HepG2 (cell line): Measurements from ENCODE around the gene PTPRE.

Experiments
- CEBPZ ChIP-seq: IDR thresholded peaks from 2 replicates; pipeline ENCODE4 v1.6.1; 2012; ENCODE audit warnings: low read length, improper control_type of control experiment
- CTCF ChIP-seq: sonication (generic); formaldehyde crosslinking; IDR thresholded peaks from 2 replicates; pipeline ENCODE4 v1.5.0; 2020; ENCODE audit warnings: mild to moderate bottlenecking, missing genetic modification reagents, moderate library complexity
- EP300 ChIP-seq, 3 experiments: sonication (generic) in 1 of 3; formaldehyde crosslinking in 1 of 3; IDR thresholded peaks; 2 replicates each; pipeline versions ENCODE4 v1.5.1 to v1.6.1; 2011 to 2020; ENCODE audit warnings: low read depth in 2 of 3, low read length in 2 of 3, borderline replicate concordance in 1 of 3, improper control_type of control experiment in 1 of 3, mild to moderate bottlenecking in 1 of 3, missing genetic modification reagents in 1 of 3, moderate library complexity in 1 of 3
- KDM3A ChIP-seq: IDR thresholded peaks from 2 replicates; pipeline ENCODE4 v1.6.1; 2018; ENCODE audit warnings: low read depth, missing compliant biosample characterization
- KDM5A ChIP-seq: fragments of 200-600 bp; sonication (generic); IDR thresholded peaks from 2 replicates; pipeline ENCODE4 v1.7.0; 2018; ENCODE audit warnings: antibody characterized with exemption, mild to moderate bottlenecking, low read length, borderline replicate concordance
- KLF16 ChIP-seq, 2 experiments: sonication (generic) in 1 of 2; formaldehyde crosslinking in 1 of 2; IDR thresholded peaks; 2 replicates each; pipeline versions ENCODE4 v1.6.1 to v1.8.0; 2016 to 2023; ENCODE audit warnings: missing genetic modification reagents in 2 of 2, missing compliant biosample characterization in 1 of 2
- POLR2A ChIP-seq, 2 experiments: IDR thresholded peaks; 2 replicates each; pipeline ENCODE4 v1.6.1; 2011; ENCODE audit warnings: low read depth in 2 of 2, low read length in 2 of 2, mild to moderate bottlenecking in 1 of 2, moderate library complexity in 1 of 2; ENCODE audit not compliant: insufficient read depth in 1 of 2
- SCMH1 ChIP-seq: sonication (generic); formaldehyde crosslinking; IDR thresholded peaks from 2 replicates; pipeline ENCODE4 v1.9.0; 2021; ENCODE audit warnings: missing genetic modification reagents, mild to moderate bottlenecking, borderline replicate concordance
- SMC3 ChIP-seq: IDR thresholded peaks from 2 replicates; pipeline ENCODE4 v1.6.1; 2011; ENCODE audit warnings: low read length, improper control_type of control experiment
- ZBTB4 ChIP-seq: sonication (generic); formaldehyde crosslinking; IDR thresholded peaks from 2 replicates; pipeline ENCODE4 v1.4.0; 2020; ENCODE audit warnings: missing genetic modification reagents, mild to moderate bottlenecking, borderline replicate concordance
- ZNF512 ChIP-seq: sonication (generic); formaldehyde crosslinking; IDR thresholded peaks from 2 replicates; pipeline ENCODE4 v1.4.0; 2020; ENCODE audit warnings: mild to moderate bottlenecking, missing genetic modification reagents
- ZNF773 ChIP-seq: sonication (generic); formaldehyde crosslinking; IDR thresholded peaks from 2 replicates; pipeline ENCODE4 v1.4.0; 2020; ENCODE audit warnings: missing genetic modification reagents, borderline replicate concordance

GRCh38 chr10:128035557-128035973 is 128.7 kb downstream of the PTPRE start:
- TF ChIP-seq POLR2A (IDR thresholded peaks at IDR 0.05; ENCODE audit: insufficient read depth in 1 of 2, low read depth in 2 of 2, low read length in 2 of 2) = no peak
- TF ChIP-seq KDM3A (CRISPR knock-in tag) = no peak
- TF ChIP-seq CTCF (CRISPR knock-in tag) = peak; percentile 76
- TF ChIP-seq ZNF512 (CRISPR knock-in tag) = no peak
- TF ChIP-seq KLF16 (CRISPR knock-in tag; IDR thresholded peaks at IDR 0.05) = no peak
- TF ChIP-seq SCMH1 (CRISPR knock-in tag) = no peak
- TF ChIP-seq CEBPZ = no peak
- no peak for TF ChIP-seq ZBTB4 (CRISPR knock-in tag)
- no peak for TF ChIP-seq KDM5A
- TF ChIP-seq SMC3 = peak; percentile 31; the same call in 1 of the 2 replicates
- no peak for TF ChIP-seq ZNF773 (CRISPR knock-in tag)
- no peak for TF ChIP-seq EP300 (IDR thresholded peaks at IDR 0.05; ENCODE audit: low read depth in 2 of 2, low read length in 2 of 2)
- no peak for TF ChIP-seq EP300 (CRISPR knock-in tag; IDR thresholded peaks at IDR 0.05; ENCODE audit: borderline replicate concordance)
